H1 (cell line): ENCODE data around the gene CCDC180. TPM values are rescaled to one million over a fixed set of nuclear protein-coding genes. Genes with fewer than 3 reads are reported as not detected.

ENCODE experiments used
- ATF2 ChIP-seq: IDR thresholded peaks from 2 replicates; pipeline ENCODE4 v1.6.1; 2012; ENCODE audit warnings: low read length, inconsistent platforms
- USF2 ChIP-seq: IDR thresholded peaks from 2 replicates; pipeline ENCODE4 v1.6.1; 2011; ENCODE audit warnings: low read length, improper control_type of control experiment
- polyA plus RNA-seq, 7 experiments: library from polyadenylated mRNA; depleted of rRNA in 3 of 7; stranded (reverse) in 5 of 7; unstranded in 2 of 7; fragments of >200 nt in 5 of 7; fragments of 200-250 nt in 2 of 7; gene quantifications; 1 replicate in 5 of 7; 2 replicates in 1 of 7; 4 replicates in 1 of 7; pipeline versions ENCODE4 v1.2.1 to v1.2.3, GENCODE V29; 2011 to 2013; ENCODE audit warnings: missing spikeins in 2 of 7, mixed read lengths in 2 of 7
- total RNA-seq: library from RNA; stranded (reverse); fragmentation: NEBNext Ultra II Directional; extraction: Animal tissue kit (Norgen Biotek cat#: 25700); gene quantifications from 2 replicates; pipeline ENCODE4 v1.2.1, GENCODE V29; 2021

Gene CCDC180
- total and polyA plus RNA-seq, 2 of the 8 experiments (the other 6 are each of a cell fraction or from before 2014, with no cell fraction given): 2.6 to 8.2 TPM

GRCh38 chr9:97313746-97314145 is 6.3 kb downstream of the CCDC180 start (continued):
- TF ChIP-seq USF2 (no peak), ATF2 (no peak)
